ENCODE results near the gene SMPD4. TPM values are rescaled to one million over a fixed set of nuclear protein-coding genes. Genes with fewer than 3 reads are reported as not detected.
A peak's percentile ranks its signal among the peaks of the same experiment; 100 is the strongest.

SMPD4 gene
- total and polyA plus RNA-seq, 2 donors (not counting 1 experiment from before 2014, with no cell fraction given), result 11.2 to 22.3 TPM

DNA sequence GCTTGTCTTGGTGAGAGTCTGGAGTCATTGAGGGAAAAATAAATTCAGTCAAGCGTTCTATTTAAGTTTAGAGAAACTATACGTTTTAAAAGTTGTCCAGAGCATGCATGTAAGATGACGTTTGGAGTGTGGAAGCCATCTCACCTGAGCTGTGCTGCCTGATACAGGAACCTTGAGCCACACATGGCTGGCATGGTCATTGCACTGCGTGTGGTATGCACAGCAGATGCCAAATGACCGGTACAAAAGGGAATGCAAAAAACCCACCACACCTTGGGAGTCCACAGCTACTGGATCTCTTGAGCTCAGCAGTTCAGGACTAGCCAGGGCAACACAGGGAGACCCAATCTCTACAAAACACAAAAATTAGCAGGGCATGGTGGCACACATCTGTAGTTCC is 5.0 kb upstream of the SMPD4 start:
- H3K9ac ChIP-seq (ENCODE audit: insufficient read depth, low read length), result no peak overlapping the region
- H3K4me1 ChIP-seq (ENCODE audit: control insufficient read depth, extremely low read depth, insufficient read depth, low read length), result no peaks in the 10 kb centered on the region
- H2AFZ ChIP-seq (ENCODE audit: low read length), result no peak overlapping the region
- H3K79me2 ChIP-seq (ENCODE audit: control insufficient read depth, insufficient read depth, low read length), result peaks cover 21% of the 10 kb centered on the region
- no peaks in the 10 kb centered on the region for H3K9me3 ChIP-seq (ENCODE audit: control insufficient read depth, insufficient read depth, low read depth, low read length)
- TF ChIP-seq EZH2 (IDR thresholded peaks at IDR 0.05; ENCODE audit: low read length, missing control alignments), result no peak
- TF ChIP-seq CTCF (conservative IDR thresholded peaks at IDR 0.05 in 1 of 2, IDR thresholded peaks at IDR 0.05 in 1 of 2; ENCODE audit: low read depth in 1 of 2, low read length in 2 of 2), result no peak
- peak in 1 of 2 donors; percentile 14 for DNase-seq (ENCODE audit: low read depth in 2 of 2)
- H3K27me3 ChIP-seq (ENCODE audit: control insufficient read depth, insufficient read depth, low read length), result no peaks in the 10 kb centered on the region
- H3K4me2 ChIP-seq (ENCODE audit: extremely low read depth, insufficient read depth, low read length), result no peak overlapping the region
- no peak overlapping the region for H3K27ac ChIP-seq (ENCODE audit: insufficient read depth, low read length)
- no peak overlapping the region for H3K4me3 ChIP-seq (replicated peaks in 1 of 4; ENCODE audit: control extremely low read depth in 1 of 4, insufficient read depth in 1 of 4, low read depth in 3 of 4, low read length in 4 of 4)
- no peaks in the 10 kb centered on the region for H4K20me1 ChIP-seq (ENCODE audit: control insufficient read depth, extremely low read depth, insufficient read depth, low read length)
- H3K36me3 ChIP-seq (ENCODE audit: control insufficient read depth, insufficient read depth, low read length), result peaks cover 6% of the 10 kb centered on the region

DNA sequence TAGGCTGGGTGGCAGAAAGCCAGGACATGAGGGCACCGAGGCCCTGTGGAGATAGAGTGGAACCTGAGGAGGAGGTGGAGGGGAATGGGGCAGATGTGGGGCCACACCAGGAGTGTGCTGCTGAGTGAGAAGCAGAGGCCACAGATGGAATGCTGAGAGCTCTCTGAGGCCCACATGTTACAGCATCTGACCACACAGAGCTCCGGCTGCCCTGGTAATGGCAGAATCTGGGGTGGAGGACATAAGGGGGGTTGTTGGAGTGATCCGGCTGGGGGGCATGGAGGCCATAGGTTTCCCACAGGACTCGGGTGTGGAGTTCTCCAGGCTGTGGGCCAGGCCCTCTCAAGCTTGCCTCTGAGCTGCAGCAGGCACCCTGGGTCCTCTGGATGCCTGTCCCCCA is 4.5 kb upstream of the SMPD4 start:
- Histone ChIP-seq H3K79me2 (ENCODE audit: control insufficient read depth, insufficient read depth, low read length) (peaks cover 25% of the 10 kb centered on the region), H3K27me3 (ENCODE audit: control insufficient read depth, insufficient read depth, low read length) (no peaks in the 10 kb centered on the region), H3K9ac (ENCODE audit: insufficient read depth, low read length) (no peak overlapping the region), H3K4me1 (ENCODE audit: control insufficient read depth, extremely low read depth, insufficient read depth, low read length) (no peaks in the 10 kb centered on the region), H3K9me3 (ENCODE audit: control insufficient read depth, insufficient read depth, low read depth, low read length) (no peaks in the 10 kb centered on the region), H3K4me3 (replicated peaks in 1 of 4; ENCODE audit: control extremely low read depth in 1 of 4, insufficient read depth in 1 of 4, low read depth in 3 of 4, low read length in 4 of 4) (no peak overlapping the region), H2AFZ (ENCODE audit: low read length) (no peak overlapping the region), H4K20me1 (ENCODE audit: control insufficient read depth, extremely low read depth, insufficient read depth, low read length) (no peaks in the 10 kb centered on the region), H3K27ac (ENCODE audit: insufficient read depth, low read length) (no peak overlapping the region), H3K36me3 (ENCODE audit: control insufficient read depth, insufficient read depth, low read length) (peaks cover 6% of the 10 kb centered on the region), H3K4me2 (ENCODE audit: extremely low read depth, insufficient read depth, low read length) (no peak overlapping the region)
- TF ChIP-seq EZH2 (IDR thresholded peaks at IDR 0.05; ENCODE audit: low read length, missing control alignments) (no peak), CTCF (conservative IDR thresholded peaks at IDR 0.05 in 1 of 2, IDR thresholded peaks at IDR 0.05 in 1 of 2; ENCODE audit: low read depth in 1 of 2, low read length in 2 of 2) (no peak)
- no peak for DNase-seq (ENCODE audit: low read depth in 2 of 2)

GRCh38 chr2:130185436-130185835 is 4.0 kb upstream of the SMPD4 start:
- Histone ChIP-seq H3K79me2 (ENCODE audit: control insufficient read depth, insufficient read depth, low read length) (peaks cover 29% of the 10 kb centered on the region), H3K36me3 (ENCODE audit: control insufficient read depth, insufficient read depth, low read length) (peaks cover 6% of the 10 kb centered on the region), H3K9ac (ENCODE audit: insufficient read depth, low read length) (no peak overlapping the region), H3K27ac (ENCODE audit: insufficient read depth, low read length) (no peak overlapping the region), H3K27me3 (ENCODE audit: control insufficient read depth, insufficient read depth, low read length) (no peaks in the 10 kb centered on the region), H2AFZ (ENCODE audit: low read length) (no peak overlapping the region), H3K4me1 (ENCODE audit: control insufficient read depth, extremely low read depth, insufficient read depth, low read length) (peaks cover 2% of the 10 kb centered on the region), H4K20me1 (ENCODE audit: control insufficient read depth, extremely low read depth, insufficient read depth, low read length) (no peaks in the 10 kb centered on the region), H3K4me3 (replicated peaks in 1 of 4; ENCODE audit: control extremely low read depth in 1 of 4, insufficient read depth in 1 of 4, low read depth in 3 of 4, low read length in 4 of 4) (no peak overlapping the region), H3K9me3 (ENCODE audit: control insufficient read depth, insufficient read depth, low read depth, low read length) (no peaks in the 10 kb centered on the region), H3K4me2 (ENCODE audit: extremely low read depth, insufficient read depth, low read length) (no peak overlapping the region)
- no peak for DNase-seq (ENCODE audit: low read depth in 2 of 2)
- TF ChIP-seq CTCF (conservative IDR thresholded peaks at IDR 0.05 in 1 of 2, IDR thresholded peaks at IDR 0.05 in 1 of 2; ENCODE audit: low read depth in 1 of 2, low read length in 2 of 2) (no peak), EZH2 (IDR thresholded peaks at IDR 0.05; ENCODE audit: low read length, missing control alignments) (no peak)
